ENCODE results near the gene GP1BA. TPM values are rescaled to one million over a fixed set of nuclear protein-coding genes. Genes with fewer than 3 reads are reported as not detected.

GP1BA gene
- total RNA-seq, 1 donor from 2014 or later = 0.55 TPM

DNA sequence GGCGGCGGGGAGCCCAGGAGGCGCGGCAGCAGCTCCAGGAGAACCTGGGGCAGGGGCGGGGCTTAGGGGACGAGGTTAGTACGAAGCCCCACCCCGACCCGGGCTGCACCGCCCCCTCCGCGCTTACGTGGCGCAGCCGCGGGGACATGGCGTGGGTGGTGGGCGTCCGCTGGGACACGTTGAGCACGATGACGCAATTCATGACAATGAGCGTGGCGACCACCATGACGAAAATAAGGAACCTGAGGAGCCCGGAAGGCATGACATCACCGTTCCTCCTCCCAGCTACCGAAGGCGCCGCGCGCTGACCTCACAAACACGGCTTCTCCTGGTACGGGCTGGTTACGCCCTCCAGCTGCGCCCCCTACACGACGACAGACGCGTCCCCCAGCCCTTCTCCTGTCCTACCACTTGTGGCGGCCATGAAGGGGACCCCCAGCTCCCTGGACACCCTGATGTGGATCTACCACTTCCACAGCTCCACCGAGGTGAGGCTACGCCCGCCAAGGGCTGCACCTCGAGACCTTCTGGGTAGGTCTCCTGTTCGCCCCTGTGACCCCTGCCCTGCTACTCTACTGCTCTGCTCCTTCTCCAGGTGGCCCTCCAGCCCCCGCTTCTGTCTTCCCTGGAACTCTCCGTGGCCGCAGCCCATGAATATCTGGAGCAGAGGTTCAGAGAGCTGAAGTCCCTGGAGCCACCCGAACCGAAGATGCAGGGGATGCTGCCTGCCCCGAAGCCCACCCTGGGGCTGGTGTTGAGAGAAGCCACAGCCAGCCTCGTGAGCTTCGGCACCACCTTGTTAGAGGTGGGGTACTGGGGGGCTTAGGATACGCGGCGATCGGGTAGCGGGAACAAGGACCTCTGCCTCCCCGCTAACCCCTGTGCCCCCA is 32.5 kb upstream of the GP1BA start, which contains the start of gene C17orf107:
Gene C17orf107, plus strand, starts transcription at position 196 of the 890 bp plus-strand sequence. Its CDS starts 227 bp downstream, at position 423.
- Histone ChIP-seq H3K36me3 (peaks cover 27% of the 10 kb centered on the region), H3K4me3 (peak within 1 kb of the TSS; percentile 53), H3K27ac (no peak within 1 kb of the TSS), H3K27me3 (peaks cover 6% of the 10 kb centered on the region), H3K9me3 (no peaks in the 10 kb centered on the region), H3K4me1 (peaks cover 9% of the 10 kb centered on the region)
- intact Hi-C loops (cut with DNase I) = loop anchor here (10.0 kb wide), 1 partner anchor 165 kb away; no protein-coding TSS in a partner anchor
- TF ChIP-seq, protein P1, sequence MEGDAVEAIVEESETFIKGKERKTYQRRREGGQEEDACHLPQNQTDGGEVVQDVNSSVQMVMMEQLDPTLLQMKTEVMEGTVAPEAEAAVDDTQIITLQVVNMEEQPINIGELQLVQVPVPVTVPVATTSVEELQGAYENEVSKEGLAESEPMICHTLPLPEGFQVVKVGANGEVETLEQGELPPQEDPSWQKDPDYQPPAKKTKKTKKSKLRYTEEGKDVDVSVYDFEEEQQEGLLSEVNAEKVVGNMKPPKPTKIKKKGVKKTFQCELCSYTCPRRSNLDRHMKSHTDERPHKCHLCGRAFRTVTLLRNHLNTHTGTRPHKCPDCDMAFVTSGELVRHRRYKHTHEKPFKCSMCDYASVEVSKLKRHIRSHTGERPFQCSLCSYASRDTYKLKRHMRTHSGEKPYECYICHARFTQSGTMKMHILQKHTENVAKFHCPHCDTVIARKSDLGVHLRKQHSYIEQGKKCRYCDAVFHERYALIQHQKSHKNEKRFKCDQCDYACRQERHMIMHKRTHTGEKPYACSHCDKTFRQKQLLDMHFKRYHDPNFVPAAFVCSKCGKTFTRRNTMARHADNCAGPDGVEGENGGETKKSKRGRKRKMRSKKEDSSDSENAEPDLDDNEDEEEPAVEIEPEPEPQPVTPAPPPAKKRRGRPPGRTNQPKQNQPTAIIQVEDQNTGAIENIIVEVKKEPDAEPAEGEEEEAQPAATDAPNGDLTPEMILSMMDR (IDR thresholded peaks at IDR 0.05) = no peak
- peak; percentile 95 for DNase-seq
- ATAC-seq = peak; percentile 80

DNA sequence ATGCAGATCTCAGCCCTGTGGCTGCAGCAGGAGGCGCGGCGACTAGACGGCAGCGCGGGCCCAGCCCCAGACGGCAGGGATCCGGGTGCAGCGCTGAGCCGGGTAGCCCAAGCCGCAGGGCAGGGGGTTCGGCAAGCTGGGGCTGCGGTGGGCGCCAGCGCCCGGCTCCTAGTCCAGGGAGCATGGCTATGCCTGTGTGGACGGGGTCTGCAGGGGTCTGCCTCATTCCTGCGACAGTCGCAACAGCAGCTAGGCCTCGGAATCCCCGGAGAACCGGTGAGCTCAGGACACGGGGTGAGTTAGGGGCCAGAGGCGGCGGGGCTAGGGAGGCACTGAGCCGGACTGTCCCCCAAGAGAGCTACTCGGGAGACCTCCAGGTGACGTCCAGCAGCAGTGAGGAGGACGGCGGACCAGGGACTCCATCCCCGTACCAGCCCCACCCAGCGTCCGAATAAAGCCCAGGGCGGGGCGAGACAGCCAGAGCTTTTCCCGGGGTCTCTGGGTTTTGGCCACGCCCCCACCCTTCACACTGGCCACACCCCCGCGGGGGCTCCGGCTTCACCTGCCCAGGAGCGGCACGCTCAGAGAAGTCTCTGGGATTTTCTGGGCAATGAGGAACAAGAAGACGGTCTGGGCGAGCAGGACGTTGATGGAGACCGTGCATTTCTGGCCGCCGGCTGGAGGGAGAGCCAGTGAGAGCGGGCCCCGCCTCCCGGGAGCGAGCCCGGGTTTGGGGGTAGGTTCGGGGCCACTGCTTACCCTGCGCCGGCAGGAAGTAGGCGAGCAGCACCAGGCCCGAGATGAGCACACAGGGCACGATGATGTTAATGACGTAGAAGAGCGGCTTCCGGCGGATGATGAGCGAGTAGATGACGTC is 31.6 kb upstream of the GP1BA start:
- peaks cover 9% of the 10 kb centered on the region for H3K4me1 ChIP-seq
- TF ChIP-seq, protein P1 (IDR thresholded peaks at IDR 0.05) = no peak
- no peak overlapping the region for H3K27ac ChIP-seq
- H3K36me3 ChIP-seq = peaks cover 18% of the 10 kb centered on the region
- no peaks in the 10 kb centered on the region for H3K9me3 ChIP-seq
- H3K27me3 ChIP-seq = peaks cover 6% of the 10 kb centered on the region
- intact Hi-C loops (cut with DNase I) = loop anchor here (10.0 kb wide), 1 partner anchor 164 kb away; no protein-coding TSS in a partner anchor
- ATAC-seq (peak; percentile 2), DNase-seq (peak; percentile 75)
- H3K4me3 ChIP-seq = peak overlapping the region; percentile 53

DNA sequence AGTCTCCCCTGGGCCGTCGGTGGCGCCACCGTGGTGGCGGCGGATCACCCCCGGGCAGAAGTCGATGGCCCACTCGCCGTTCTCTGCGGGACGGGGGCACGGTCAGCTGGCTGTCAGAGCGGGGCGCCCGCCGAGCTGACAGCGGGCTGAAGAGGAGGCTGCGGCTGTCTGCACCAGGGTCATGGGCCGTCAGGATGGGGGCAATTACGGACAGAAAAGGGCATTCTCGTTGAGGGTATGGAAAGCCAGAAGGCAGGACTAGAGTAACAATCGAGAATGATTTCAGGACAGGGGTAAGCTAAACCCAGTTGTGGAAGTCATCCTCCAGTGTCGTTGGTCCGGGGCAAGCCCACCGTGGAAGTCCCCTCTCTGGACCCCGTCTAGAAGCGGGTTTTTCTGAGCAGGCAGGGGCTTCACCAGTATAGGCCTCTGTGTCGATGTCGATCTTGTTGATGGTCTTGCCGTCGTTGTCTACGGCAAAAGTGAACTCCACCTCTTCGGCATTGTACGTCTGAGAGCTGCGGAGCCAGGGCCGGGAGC is 30.9 kb upstream of the GP1BA start:
- ATAC-seq (no peak), DNase-seq (no peak)
- TF ChIP-seq, protein P1 (IDR thresholded peaks at IDR 0.05) = no peak
- H3K27ac ChIP-seq = peak overlapping the region; percentile 11
- intact Hi-C loops (cut with DNase I) = loop anchor here (10.0 kb wide), 1 partner anchor 164 kb away; no protein-coding TSS in a partner anchor
- peaks cover 11% of the 10 kb centered on the region for H3K36me3 ChIP-seq
- peaks cover 9% of the 10 kb centered on the region for H3K4me1 ChIP-seq
- peaks cover 6% of the 10 kb centered on the region for H3K27me3 ChIP-seq
- peak overlapping the region; percentile 53 for H3K4me3 ChIP-seq
- H3K9me3 ChIP-seq = no peaks in the 10 kb centered on the region

DNA sequence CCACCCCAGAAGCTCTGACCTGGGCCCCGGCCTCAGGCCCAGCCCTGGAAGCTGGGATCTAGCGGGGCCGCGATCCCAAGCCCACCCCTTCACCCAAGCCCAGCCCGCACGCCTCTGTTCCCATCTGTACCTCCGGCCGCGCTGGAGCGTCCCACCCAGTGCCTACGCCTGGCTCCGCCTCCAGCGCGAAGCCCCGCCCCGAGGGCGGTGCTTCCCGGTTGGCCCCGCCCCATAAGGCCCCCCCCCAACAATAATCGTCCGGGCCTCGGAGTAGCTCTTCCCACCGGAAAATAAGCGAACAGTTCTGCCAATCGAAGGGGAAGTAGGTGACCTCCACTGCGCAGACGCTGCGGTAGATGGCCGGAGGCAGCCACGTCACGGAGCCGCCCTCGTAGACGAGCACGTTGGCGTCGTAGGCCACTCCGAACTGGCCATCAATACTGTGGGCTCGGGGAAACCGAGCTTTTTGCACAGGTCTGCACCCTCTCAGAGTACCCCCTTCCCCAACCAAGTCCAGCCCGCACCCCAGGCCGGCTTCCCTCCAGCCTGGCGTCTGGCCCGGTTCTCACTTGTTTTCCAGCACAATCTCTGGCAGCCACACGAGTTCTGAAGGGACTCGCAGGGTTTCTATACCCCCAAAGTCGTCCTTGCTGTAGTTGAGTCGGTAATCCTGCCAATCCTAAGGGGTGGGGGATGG is 30.3 kb upstream of the GP1BA start:
- H3K36me3 ChIP-seq = peaks cover 5% of the 10 kb centered on the region
- peak overlapping the region; percentile 42 for H3K27ac ChIP-seq
- peaks cover 6% of the 10 kb centered on the region for H3K27me3 ChIP-seq
- no peaks in the 10 kb centered on the region for H3K9me3 ChIP-seq
- intact Hi-C loops (cut with DNase I) = loop anchor here (10.0 kb wide), 1 partner anchor 163 kb away; no protein-coding TSS in a partner anchor
- peak; percentile 86 for DNase-seq
- H3K4me3 ChIP-seq = peak overlapping the region; percentile 53
- H3K4me1 ChIP-seq = peaks cover 9% of the 10 kb centered on the region
- peak; percentile 61 for ATAC-seq
- TF ChIP-seq, protein P1 (IDR thresholded peaks at IDR 0.05) = no peak

All from upper lobe of right lung (tissue), 1 donor.